GM23248 (cell line): ENCODE data around the gene KRT80. TPM values are rescaled to one million over a fixed set of nuclear protein-coding genes. Genes with fewer than 3 reads are reported as not detected.
A peak's percentile ranks its signal among the peaks of the same experiment; 100 is the strongest.

Experiments
- DNase-seq: peaks from one replicate; pipeline ENCODE4 v3.0.0-alpha.2; 2015
- H2AFZ ChIP-seq: fragments of 200-600 bp; sonication (generic); 2 replicates; pipeline ENCODE4 v1.6.1; 2016; ENCODE audit warnings: antibody characterized with exemption
- H3F3A ChIP-seq: fragments of 200-600 bp; sonication (generic); 2 replicates; pipeline ENCODE4 v1.6.1; 2016; ENCODE audit warnings: mild to moderate bottlenecking, antibody characterized with exemption, mixed run types; ENCODE audit not compliant: insufficient read depth
- H3K27ac ChIP-seq: fragments of 200-600 bp; sonication (generic); 2 replicates; pipeline ENCODE4 v1.5.1; 2016; ENCODE audit warnings: mild to moderate bottlenecking
- H3K27me3 ChIP-seq: fragments of 200-600 bp; sonication (generic); replicated peaks from 2 replicates; pipeline ENCODE4 v1.6.1; 2016; ENCODE audit warnings: mild to moderate bottlenecking; ENCODE audit not compliant: insufficient read depth
- H3K36me3 ChIP-seq: fragments of 200-600 bp; sonication (generic); 2 replicates; pipeline ENCODE4 v1.6.1; 2016; ENCODE audit warnings: low read depth, mild to moderate bottlenecking
- H3K4me1 ChIP-seq: fragments of 200-600 bp; sonication (generic); 2 replicates; pipeline ENCODE4 v1.6.1; 2016; ENCODE audit warnings: mild to moderate bottlenecking; ENCODE audit not compliant: insufficient read depth
- H3K4me2 ChIP-seq: fragments of 200-600 bp; sonication (generic); one replicate; pipeline ENCODE4 v1.6.1; 2016; ENCODE audit warnings: mild to moderate bottlenecking; ENCODE audit not compliant: unreplicated experiment
- H3K4me3 ChIP-seq: fragments of 200-600 bp; sonication (generic); 2 replicates; pipeline ENCODE4 v1.5.1; 2016; ENCODE audit warnings: mild to moderate bottlenecking
- H3K79me2 ChIP-seq: fragments of 200-600 bp; sonication (generic); 2 replicates; pipeline ENCODE4 v1.6.1; 2016; ENCODE audit warnings: mild to moderate bottlenecking; ENCODE audit not compliant: insufficient read depth
- H3K9ac ChIP-seq: fragments of 200-600 bp; sonication (generic); 2 replicates; pipeline ENCODE4 v1.6.1; 2016; ENCODE audit warnings: mild to moderate bottlenecking
- H3K9me2 ChIP-seq: fragments of 200-600 bp; sonication (generic); 2 replicates; pipeline ENCODE4 v1.6.1; 2016; ENCODE audit warnings: mixed run types, mild to moderate bottlenecking, moderate library complexity; ENCODE audit not compliant: insufficient read depth
- H3K9me3 ChIP-seq: fragments of 200-600 bp; sonication (generic); one replicate; pipeline ENCODE4 v1.6.1; 2017; ENCODE audit warnings: low read depth
- H4K20me1 ChIP-seq: fragments of 200-600 bp; sonication (generic); 2 replicates; pipeline ENCODE4 v1.6.0; 2016; ENCODE audit not compliant: insufficient read depth
- EZH2 ChIP-seq: fragments of 200-600 bp; sonication (generic); IDR thresholded peaks from 2 replicates; pipeline ENCODE4 v1.6.1; 2018; ENCODE audit warnings: antibody characterized with exemption, mild to moderate bottlenecking; ENCODE audit not compliant: insufficient read depth, poor library complexity, severe bottlenecking
- EZH2phosphoT487 ChIP-seq: fragments of 200-600 bp; sonication (generic); IDR thresholded peaks from 2 replicates; pipeline ENCODE4 v1.6.1; 2018; ENCODE audit warnings: antibody characterized with exemption, moderate library complexity, mild to moderate bottlenecking, low read depth; ENCODE audit not compliant: insufficient read depth
- WGBS, 2 experiments: methylation state at CpG; one replicate each; pipeline ENCODE4 v1.1.6; 2015 to 2017; ENCODE audit warnings: low lambda C conversion rate in 2 of 2, low coverage in 1 of 2; ENCODE audit errors: missing lambda C conversion rate in 2 of 2; 5-methylcytosine and 5-hydroxymethylcytosine counted together
- in situ Hi-C: fragments of 300-500 bp; cut with MboI; formaldehyde crosslinking; loops from 2 replicates; pipeline ENCODE4 v1.15.0; 2020
- polyA plus RNA-seq: library from polyadenylated mRNA; unstranded; fragments of >200 nt; fragmentation: Nextera tagmentation; extraction: Ambion mirVana; gene quantifications from 2 replicates; pipeline ENCODE4 v1.2.1, GENCODE V29; 2016
- total RNA-seq: library from RNA; depleted of rRNA; stranded (reverse); fragments of >200 nt; shearing (Covaris generic); gene quantifications from 2 replicates; pipeline ENCODE4 v1.2.3, GENCODE V29; 2014

Gene KRT80
- total and polyA plus RNA-seq, 2 experiments from 2014 or later, result 0.65 to 1.3 TPM

GRCh38 chr12:52122904-52123303 is 68.9 kb downstream of the KRT80 start:
- Histone ChIP-seq H4K20me1 (no peaks in the 10 kb centered on the region), H3F3A (no peaks in the 10 kb centered on the region), H3K9ac (no peak overlapping the region), H3K9me3 (no peaks in the 10 kb centered on the region), H3K4me3 (no peak overlapping the region), H3K4me1 (no peaks in the 10 kb centered on the region), H3K27ac (no peak overlapping the region), H2AFZ (no peak overlapping the region), H3K9me2 (no peaks in the 10 kb centered on the region), H3K36me3 (no peaks in the 10 kb centered on the region), H3K4me2 (no peak overlapping the region), H3K27me3 (no peaks in the 10 kb centered on the region; the same call in 1 of the 2 replicates), H3K79me2 (no peaks in the 10 kb centered on the region)
- WGBS, 2 experiments, result 64 to 67% methylated on average over 7 of the region's 7 CpGs
- no peak for TF ChIP-seq EZH2
- TF ChIP-seq EZH2phosphoT487, result no peak
- DNase-seq, result no peak
- in situ Hi-C loops, result no loop called here

- in situ Hi-C loops, result no loop called here
- no peak overlapping the region for H3K9ac ChIP-seq
- H3K4me3 ChIP-seq, result no peak overlapping the region
- H3K27me3 ChIP-seq, result peaks cover under 1% of the 10 kb centered on the region; the same call in 1 of the 2 replicates
- no peaks in the 10 kb centered on the region for H3K9me3 ChIP-seq
- whole genome bisulfite sequencing, 2 experiments, result 45 to 53% methylated on average over 4 of the region's 4 CpGs
- H4K20me1 ChIP-seq, result no peaks in the 10 kb centered on the region
- no peaks in the 10 kb centered on the region for H3K4me1 ChIP-seq
- H3F3A ChIP-seq, result no peaks in the 10 kb centered on the region
- TF ChIP-seq EZH2phosphoT487 (no peak), EZH2 (no peak)
- no peak for DNase-seq
- H3K4me2 ChIP-seq, result no peak overlapping the region
- H3K79me2 ChIP-seq, result no peaks in the 10 kb centered on the region
- no peak overlapping the region for H3K27ac ChIP-seq
- H2AFZ ChIP-seq, result no peak overlapping the region
- H3K9me2 ChIP-seq, result no peaks in the 10 kb centered on the region
- H3K36me3 ChIP-seq, result no peaks in the 10 kb centered on the region
These were observed 69.3 kb downstream of the KRT80 start for GRCh38 chr12:52122540-52122871.

GRCh38 chr12:52121824-52122539 is 69.8 kb downstream of the KRT80 start:
- Histone ChIP-seq H3F3A (no peaks in the 10 kb centered on the region), H3K4me2 (no peak overlapping the region), H3K9me3 (no peaks in the 10 kb centered on the region), H3K36me3 (no peaks in the 10 kb centered on the region), H3K27ac (no peak overlapping the region), H3K9ac (no peak overlapping the region), H4K20me1 (no peaks in the 10 kb centered on the region), H3K4me1 (no peaks in the 10 kb centered on the region), H3K4me3 (no peak overlapping the region), H3K9me2 (no peaks in the 10 kb centered on the region), H3K79me2 (no peaks in the 10 kb centered on the region), H2AFZ (no peak overlapping the region), H3K27me3 (peaks cover 4% of the 10 kb centered on the region; the same call in 1 of the 2 replicates)
- TF ChIP-seq EZH2phosphoT487, result no peak
- no peak for TF ChIP-seq EZH2
- WGBS, 2 experiments, result 17 to 18% methylated on average over 18 of the region's 18 CpGs
- in situ Hi-C loops, result no loop called here
- DNase-seq, result peak; percentile 77

- H3K4me2 ChIP-seq, result no peak overlapping the region
- H2AFZ ChIP-seq, result no peak overlapping the region
- no peaks in the 10 kb centered on the region for H3K4me1 ChIP-seq
- DNase-seq, result no peak
- H4K20me1 ChIP-seq, result no peaks in the 10 kb centered on the region
- H3K27me3 ChIP-seq, result peaks cover 4% of the 10 kb centered on the region; the same call in 1 of the 2 replicates
- no peak overlapping the region for H3K4me3 ChIP-seq
- no peak overlapping the region for H3K9ac ChIP-seq
- in situ Hi-C loops, result no loop called here
- H3K27ac ChIP-seq, result no peak overlapping the region
- no peaks in the 10 kb centered on the region for H3K9me3 ChIP-seq
- no peaks in the 10 kb centered on the region for H3K9me2 ChIP-seq
- TF ChIP-seq EZH2 (no peak), EZH2phosphoT487 (no peak)
- H3F3A ChIP-seq, result no peaks in the 10 kb centered on the region
- no peaks in the 10 kb centered on the region for H3K36me3 ChIP-seq
- no peaks in the 10 kb centered on the region for H3K79me2 ChIP-seq
- 65 to 66% methylated on average over 19 of the region's 19 CpGs for WGBS, 2 experiments
These were observed 70.6 kb downstream of the KRT80 start for GRCh38 chr12:52120951-52121823.
